ENCODE results near the gene MCTP1.
A peak's percentile ranks its signal among the peaks of the same experiment; 100 is the strongest.

Gene MCTP1

DNA sequence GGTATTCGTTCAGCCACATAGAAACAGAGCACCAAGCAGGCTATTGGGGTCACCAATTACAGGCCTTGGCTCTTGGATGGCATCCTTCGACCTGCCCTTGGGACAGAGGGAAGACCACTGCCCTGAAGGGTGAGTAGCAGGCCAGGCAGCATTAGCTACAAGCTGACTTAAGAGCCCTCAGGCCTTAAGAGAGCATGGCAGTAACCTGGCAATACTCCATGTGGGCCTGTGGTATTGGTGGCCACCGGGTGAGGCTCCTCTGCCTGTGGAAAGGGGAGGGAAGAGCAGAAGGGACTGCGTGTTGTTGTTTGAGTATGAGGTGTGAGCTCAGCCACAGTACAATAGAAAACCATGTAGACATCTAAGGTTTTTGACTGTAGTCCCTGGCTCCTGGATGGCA is 170.6 kb downstream of the MCTP1 start:
- DNase-seq (ENCODE audit: low spot score), result no peak

DNA sequence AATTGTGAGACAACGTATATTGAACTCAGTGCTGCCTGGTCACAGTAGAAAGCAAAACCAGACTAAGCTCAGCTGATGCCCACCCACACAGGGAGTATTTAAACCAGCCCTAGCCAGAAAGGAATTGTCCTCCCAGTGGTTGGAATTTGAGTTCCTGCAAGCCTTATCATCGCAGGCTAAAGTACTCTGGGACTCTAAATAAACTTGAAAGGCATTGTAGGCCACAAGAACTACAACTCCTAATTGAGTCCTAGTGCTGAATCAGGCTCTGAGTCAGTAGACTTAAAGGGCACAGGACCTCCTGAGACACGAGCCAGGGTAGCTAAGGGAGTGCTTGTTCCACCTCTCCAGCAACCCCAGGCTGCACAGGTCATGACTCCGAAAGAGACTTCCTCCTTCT is 171.4 kb downstream of the MCTP1 start:
- no peak for DNase-seq (ENCODE audit: low spot score)

DNA sequence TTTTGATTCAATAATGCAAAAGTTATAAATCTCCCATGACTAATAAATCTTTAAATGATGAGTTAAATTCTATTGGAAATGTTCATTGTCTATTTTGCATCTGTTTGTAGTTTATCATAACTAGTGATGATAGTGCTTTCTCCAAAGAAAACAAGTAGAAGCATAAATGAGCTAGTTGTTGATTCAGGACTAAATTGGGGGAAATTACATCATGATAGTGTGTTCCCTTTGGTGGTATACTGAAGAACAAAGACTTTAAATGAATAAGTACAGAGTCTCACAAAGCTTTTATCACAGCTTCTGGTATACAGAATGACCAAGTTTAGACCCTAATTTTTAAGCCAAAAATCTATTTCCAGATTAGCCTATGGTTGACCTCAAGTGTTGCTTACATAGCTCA is 173.8 kb downstream of the MCTP1 start:
- DNase-seq (ENCODE audit: low spot score), result no peak

DNA sequence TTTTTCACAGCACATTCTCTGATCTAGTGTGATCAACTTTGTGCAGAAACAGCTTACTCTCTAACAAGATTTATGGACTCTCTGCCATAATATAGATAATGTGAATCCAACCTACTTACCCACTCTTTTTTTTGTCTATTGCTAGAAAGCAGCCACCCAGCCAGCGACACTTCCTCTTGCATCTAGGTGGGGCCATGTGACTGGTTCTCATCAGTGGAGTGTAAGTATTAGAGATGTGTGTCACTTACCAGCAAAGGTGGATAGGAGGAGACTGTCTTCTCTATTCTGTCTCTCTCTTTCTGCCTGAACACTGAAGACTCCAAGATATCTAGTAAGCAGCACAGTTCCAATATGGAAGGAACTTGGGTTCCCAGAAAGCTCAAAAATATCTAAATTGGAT is 174.8 kb downstream of the MCTP1 start:
- no peak for DNase-seq (ENCODE audit: low spot score)

DNA sequence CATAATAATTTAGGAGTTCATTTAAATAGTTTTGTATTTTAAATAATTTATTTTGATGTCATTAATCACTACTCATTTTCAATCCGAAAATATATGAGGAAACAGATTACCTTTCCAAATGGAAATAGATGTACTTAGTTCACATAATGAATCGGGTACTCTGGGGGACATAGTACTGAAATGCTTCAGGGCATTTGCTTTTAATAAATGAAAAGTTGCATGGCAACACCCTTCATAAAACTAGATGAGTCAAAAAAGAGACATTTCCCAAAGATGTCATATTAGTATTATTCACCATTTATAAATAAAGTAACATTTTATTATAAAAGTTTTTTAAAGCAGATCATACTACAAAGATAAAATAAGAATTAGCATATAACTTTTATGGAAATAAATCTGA is 177.8 kb downstream of the MCTP1 start:
- DNase-seq (ENCODE audit: low spot score), result no peak

DNA sequence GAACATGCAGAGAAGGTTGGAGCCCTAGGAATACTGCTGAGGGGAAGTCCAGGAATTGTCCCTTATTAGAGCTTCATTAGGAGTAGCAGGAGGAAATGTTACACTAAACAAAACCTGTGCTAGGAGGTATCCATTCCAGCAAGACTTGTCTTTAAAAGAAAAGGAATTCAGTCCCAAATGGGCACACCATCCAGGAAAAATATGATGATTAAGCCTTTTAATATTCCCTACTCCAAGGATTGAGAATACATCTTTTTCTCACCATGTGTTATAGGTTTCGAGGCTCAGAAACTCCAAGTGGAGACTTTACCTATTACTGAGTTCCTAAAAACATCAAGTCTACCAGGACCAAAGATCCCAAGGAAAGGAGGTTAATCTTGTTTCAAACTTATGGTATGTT is 179.3 kb downstream of the MCTP1 start:
- DNase-seq (ENCODE audit: low spot score), result no peak

DNA sequence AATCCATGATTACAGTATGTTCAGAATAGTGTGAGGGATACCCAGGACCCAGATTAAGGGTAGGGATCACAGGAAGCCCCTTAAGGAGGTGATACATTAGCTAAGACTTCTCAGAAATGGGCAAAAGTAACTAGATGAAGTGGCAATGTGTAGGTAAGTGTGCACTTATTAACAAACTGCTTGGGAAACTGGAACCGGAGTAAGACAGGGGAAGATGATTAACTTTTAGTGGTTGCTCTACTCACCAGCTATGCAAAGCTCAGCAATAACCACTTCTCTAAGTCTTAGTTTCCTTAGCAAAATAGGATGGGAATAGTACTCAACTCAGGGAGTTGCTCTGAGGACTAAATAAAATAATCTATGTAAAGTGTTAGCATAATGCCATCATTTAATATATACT is 182.2 kb downstream of the MCTP1 start:
- no peak for DNase-seq (ENCODE audit: low spot score)

DNA sequence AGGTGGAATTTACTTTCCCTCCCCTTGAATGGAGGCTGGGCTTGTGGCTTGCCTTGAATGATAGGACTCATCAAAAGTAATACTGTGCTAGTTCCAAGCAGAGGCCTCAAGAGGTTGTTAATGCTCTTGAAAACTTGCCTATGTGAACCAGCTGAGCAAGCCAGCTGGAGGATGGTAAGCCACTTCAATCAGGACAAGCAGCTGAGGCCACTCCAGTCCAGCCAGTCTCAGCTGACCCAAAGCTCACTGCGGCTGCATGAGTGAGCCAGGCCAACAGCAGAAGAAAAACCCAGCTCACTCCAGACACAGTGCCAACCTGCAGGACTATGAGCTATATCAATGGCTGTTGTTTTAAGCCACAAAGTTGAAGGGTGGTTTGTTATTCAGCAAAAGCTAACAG is 182.8 kb downstream of the MCTP1 start:
- DNase-seq (ENCODE audit: low spot score), result no peak

DNA sequence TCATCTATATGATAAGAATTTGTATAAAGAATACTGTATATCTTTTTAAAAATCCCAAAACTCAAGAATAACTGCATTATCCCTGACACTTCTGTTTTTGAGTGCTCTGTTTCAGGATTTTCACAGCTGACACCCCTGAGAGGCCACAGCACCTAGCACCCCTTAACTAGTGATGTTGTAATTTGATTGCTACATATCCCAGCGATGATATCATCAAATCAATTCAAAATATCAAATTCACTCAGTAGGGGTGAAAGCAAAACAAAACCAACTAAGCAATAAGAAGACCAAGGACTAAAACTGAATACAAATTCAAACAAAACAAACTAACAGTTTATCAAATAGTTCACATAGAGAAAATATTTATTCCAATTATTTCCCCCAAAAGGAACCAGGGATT is 184.3 kb downstream of the MCTP1 start:
- no peak for DNase-seq (ENCODE audit: low spot score)

DNA sequence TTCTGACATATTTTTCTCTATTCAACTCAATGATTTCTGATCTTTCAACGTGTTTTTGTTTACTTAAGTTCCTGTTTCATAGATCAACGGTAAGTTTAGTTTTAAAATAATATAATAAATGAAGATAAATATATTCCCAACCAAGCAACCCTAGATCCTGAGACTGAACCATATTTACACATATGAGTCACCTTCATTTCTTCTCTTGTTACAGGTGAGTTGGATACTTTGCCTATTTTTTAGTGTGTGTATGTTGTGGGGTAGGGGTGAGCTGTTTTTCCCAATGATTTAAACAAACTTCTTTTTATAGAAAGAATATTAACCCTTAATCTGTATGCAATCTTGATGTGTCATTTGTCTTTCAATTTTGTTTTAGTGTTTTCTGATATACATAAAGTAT is 186.9 kb downstream of the MCTP1 start:
- no peak for DNase-seq (ENCODE audit: low spot score)

DNA sequence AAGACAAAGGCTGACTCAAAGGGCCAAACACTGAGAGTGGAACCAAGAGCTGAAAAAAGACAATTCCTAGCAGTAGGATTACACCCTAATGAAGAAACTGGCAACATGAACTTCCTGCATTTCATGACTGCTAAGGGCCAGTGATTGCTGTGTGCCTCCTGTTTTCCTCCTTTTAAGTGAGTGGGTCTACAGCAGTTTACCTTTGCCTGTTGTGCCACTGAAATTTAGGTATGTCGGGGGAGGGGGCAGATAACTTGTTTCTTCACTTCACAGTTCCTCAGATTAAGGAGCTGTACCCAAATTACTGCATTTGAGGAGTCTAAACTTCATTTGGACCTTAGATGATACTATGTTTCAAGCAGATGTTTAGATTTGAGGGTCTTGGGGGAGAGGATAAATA is 191.7 kb downstream of the MCTP1 start:
- DNase-seq (ENCODE audit: low spot score), result no peak

DNA sequence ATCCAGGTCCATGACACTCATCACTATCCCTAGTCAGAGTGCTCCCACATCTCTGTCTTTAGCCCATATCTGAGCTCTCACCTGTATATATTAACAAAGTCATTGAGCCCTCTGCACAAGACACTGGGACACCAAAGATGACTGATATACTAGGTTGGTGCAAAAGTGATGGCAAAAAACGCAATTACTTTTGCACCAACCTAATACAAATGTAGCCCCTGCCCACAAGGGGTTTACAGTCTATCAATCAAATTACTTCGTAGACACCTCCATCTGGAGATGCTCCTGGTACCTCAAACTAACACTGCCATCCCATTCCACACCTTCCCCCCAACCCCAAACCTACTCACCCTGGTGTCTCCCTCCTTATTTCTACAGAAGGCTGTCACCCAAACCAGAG is 194.1 kb downstream of the MCTP1 start:
- DNase-seq (ENCODE audit: low spot score), result no peak

DNA sequence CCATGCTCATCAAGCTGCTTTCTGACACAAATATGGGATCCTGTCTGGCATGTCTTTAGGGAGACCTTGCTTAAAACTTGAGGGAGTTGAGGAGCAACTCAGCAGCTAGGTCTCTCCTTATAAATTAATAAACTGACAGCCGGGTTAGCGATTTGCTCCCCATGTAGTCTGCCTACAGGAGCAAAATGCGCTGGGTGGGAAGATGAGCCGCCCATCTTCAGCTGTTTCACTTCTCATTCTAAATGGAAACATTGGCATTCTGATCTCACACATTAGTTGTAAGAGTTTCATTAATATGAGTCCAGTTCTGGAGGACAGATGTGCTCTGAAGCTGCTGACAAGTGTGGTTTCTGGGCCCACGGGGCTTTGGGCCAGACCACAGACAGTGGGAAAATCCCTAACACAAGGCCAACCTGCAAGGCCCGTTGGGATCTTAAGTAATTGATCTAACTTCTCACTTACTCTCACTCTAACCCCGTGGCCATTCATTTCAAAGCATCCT is 197.0 kb downstream of the MCTP1 start:
- no peak for DNase-seq (ENCODE audit: low spot score)

DNA sequence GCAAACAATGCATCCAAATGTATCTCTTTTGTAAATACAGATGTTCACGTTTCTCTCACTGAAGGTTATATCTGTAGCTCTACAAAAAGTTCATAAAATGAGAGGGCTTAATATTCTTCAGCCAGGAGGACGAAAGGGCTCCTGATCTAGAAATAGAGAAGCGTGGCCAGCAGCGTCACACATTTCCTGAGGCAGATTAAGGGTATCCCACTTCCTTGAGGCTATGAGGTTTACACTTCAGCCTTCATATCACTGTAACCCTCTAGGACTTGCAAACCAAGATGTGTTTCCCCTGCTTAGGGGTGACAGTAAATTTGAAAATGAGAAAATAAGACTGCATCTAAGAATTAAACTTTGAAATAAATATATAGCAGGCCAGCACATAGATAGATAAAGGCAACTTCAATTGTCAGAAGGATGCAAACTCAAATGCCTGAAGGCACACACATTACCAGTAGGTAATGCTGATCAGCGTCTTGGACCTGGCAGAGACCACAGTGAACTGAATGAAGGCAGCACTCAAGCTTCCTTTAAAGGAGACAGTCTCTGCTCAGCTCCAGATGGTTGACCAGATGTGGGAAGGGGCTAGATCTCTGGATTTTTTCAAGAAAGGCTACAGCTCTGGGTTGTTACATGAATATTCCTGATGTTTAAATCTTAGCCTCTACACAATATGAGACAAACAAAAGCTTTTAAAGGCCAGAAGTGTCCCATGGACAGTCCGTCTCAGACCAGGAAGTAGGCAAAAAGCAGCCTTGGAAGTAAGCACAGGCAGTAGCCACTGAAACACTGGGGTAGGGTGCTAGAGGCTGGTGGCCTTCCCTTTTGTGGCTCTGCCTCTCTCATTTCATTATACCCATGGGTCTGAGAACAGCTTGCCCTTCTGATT is 197.7 kb downstream of the MCTP1 start:
- DNase-seq (ENCODE audit: low spot score), result no peak

DNA sequence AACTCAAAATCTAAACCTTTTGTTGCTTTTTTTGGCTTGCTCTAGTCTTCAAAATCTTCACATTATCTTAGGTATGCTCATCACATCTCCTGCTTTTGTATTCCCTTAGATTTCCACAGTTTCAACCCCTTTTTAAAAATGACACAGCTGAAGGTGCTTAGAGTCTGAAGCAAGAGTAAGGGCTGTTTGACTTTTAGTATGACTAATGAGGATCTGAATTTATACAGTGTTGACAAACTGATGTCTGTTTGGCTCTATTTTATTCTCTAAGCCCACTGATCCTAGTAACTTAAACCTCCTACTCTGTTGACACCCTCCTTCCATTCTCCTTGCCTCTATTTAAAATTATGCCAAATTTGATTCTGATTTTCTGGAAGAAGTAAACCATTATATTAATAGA is 200.1 kb downstream of the MCTP1 start:
- DNase-seq (ENCODE audit: low spot score), result no peak

DNA sequence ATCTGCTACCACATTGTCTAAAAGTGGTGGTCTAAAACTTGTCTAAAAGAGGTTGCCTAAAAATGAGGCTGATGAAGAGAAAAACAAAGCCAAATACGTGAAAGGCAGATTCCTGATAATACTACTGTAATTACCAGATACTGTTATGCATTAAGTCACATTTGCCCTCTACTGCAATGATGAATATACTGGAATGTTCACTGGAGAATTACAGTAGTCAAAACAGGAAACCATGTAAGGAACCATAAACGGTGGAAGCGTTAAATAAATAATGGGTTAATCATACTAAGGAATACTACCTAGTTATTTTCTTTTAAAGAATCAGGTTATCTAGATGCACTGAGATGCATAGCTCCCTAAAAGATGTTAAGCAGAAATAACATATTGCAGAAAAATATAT is 201.3 kb downstream of the MCTP1 start:
- no peak for DNase-seq (ENCODE audit: low spot score)

DNA sequence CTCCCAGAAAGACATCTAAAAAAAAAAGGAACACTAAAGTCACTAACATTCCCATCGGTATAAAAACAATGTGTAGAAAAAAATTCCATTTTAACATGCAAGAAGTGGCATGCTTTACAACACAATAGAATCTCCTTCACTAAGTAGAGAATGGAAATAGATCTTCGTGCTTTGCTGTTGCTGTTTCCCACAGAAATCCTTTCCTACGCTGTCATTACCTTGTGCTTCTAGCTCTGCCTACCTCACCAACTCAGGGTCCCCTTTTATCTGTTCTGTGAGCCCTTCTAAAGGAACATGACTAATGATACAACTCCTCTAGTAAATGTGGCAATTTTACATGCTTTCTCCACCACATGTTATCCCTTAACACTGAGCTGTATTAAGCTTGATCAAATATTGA is 202.9 kb downstream of the MCTP1 start:
- DNase-seq (ENCODE audit: low spot score), result no peak

DNA sequence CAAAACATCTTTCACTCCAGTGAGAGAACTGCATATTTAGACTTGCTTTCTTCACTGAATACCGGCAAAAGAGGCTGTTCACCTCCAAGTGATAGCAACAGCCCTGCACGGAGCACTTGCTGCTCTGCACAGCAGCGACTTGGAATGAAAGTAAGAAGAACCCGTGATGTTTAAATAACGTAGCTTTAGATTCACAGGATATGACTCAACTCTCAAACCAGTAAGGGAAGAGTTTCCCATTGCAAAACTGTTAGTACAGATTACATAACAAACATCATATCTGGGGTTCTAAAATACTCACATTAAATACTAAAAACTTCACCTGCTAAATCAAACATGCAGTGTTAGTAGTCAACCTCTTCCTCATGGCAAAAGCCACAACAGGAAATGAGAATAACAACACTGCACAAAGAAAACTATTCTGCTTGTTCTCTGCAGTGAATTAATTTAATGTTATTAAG is 203.4 kb downstream of the MCTP1 start:
- peak; percentile 11 for DNase-seq (ENCODE audit: low spot score)

DNA sequence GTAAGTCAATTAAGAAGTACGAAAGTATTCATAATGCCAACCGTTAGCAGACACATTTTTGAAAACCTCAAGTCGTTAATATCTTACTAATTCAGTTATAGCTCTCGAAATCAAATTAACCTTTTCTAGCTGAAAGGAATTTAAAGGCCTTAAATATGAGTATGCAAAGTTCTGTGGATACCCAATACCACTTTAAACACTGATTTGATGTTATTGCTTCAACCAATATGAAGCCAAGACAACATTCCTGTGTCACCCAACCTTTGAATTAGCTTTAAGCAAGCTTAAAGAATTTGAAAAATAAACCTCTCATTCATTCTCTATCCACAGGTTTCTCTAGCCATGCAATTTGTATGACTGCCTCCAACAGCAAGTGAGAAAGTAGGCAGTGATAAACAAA is 204.5 kb downstream of the MCTP1 start:
- DNase-seq (ENCODE audit: low spot score), result no peak

DNA sequence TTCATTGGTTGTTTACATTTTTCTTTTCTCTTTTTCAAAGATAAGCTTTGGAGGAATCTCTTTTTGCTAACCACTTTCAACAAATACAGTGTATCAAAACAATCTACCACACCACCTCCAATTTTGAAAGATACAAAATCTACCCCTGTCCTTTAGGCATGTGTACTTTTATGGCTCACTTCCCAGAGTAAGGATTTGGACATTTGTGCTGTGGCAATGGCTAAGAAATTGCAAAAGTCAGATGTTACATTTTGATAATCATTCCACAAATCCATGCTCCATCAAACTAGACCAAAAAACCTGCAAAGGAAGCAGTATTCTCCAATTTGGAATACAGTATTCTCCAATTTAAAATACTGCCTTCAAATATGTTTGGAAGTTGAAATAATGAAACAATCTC is 204.9 kb downstream of the MCTP1 start:
- DNase-seq (ENCODE audit: low spot score), result no peak

DNA sequence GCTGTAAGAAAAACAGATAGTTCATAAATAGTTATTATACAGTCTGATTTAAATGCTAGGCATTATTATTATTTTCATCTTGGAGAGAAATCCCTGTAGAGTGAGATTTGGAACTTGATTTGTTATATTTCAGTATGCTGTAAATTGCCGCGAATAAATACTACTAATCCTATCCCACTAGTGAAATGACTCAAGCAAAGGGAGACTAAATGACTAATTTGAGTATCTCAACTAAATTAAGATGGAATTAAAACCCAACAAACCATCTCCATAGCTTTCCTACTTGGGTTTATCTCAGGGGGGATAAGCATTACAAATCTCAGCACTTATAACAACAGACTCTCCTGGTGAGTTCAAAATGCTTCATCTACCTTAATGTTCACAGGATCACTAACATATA is 206.0 kb downstream of the MCTP1 start:
- no peak for DNase-seq (ENCODE audit: low spot score)

DNA sequence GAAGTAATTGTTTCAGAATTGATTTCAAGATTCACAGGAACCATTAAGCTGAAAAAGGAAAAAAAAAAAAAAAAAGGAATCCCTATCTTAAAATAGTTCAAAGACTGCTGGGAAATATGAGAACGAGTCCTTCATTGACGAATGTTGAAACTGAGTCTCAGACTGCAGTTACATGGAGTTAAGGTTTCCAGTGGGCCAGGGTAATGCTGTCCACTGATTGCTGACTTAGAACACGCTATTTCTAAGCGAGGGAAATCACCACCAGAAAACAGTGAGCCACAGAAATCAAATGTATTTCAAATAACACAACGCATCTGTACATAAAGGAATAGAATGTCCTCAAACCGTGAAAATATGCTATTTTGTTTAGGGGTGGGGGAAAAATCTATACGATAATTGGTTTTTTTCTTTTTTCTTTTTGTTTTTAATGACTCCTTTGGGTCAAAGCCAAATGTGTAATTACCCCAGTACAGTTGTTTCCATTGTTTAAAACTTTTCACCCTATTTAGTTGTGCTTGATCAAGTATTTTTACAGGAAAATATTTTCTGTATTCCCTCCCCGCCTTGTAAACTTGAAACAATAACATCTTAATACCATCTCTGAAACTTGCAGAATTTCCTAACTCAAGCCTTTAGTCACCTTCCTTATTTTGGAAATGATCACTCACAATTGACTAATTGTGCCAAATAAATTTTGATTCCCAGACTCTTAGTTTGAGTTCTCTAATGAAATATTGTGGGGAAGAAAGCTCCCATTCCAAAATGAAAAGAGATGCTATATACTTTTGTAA is 208.3 kb downstream of the MCTP1 start:
- DNase-seq (ENCODE audit: low spot score), result no peak

DNA sequence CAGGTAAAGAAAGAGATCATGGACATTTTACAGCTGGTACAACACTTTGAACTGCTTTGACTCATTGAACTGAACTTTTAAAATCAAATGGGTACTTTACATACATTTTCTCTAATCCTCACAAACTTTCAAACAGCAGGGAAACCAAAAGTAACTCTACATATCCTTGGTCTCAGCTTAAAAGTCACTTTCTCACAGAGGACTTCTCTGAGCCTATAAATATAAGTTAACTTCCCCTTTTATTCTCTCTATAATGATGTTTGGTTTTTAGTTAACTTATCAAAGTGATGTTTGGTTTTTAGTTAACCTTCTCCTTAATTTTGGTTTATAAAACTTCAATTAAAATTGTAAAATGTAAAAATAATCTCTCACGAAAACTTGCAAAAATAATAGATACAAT is 209.8 kb downstream of the MCTP1 start:
- no peak for DNase-seq (ENCODE audit: low spot score)
